ENCODE results near the gene FREY1. TPM values are rescaled to one million over a fixed set of nuclear protein-coding genes. Genes with fewer than 3 reads are reported as not detected.

Gene FREY1
- total RNA-seq, 2 experiments from 2014 or later = 1.0 to 1.5 TPM

- Mint-ChIP-seq H3K36me3 (ENCODE audit: low read depth) (peaks cover 4% of the 10 kb centered on the region), H3K4me1 (peaks cover 8% of the 10 kb centered on the region), H3K27me3 (peaks cover 3% of the 10 kb centered on the region), H3K9me3 (ENCODE audit: low read depth) (no peaks in the 10 kb centered on the region), H3K27ac (no peak overlapping the region), H3K4me3 (no peak overlapping the region)
- DNase-seq (no peak), ATAC-seq (no peak)
- intact Hi-C loops (cut with DNase I, micrococcal nuclease) = no loop called here
- ChIA-PET POLR2A (no interaction called here), CTCF (interaction anchor here (0.6 to 1.1 kb wide), 2 partner anchors 68 to 149 kb away, joined by 3 read pairs; no protein-coding TSS in a partner anchor)
Observed at GRCh38 chr11:45887587-45887986, 19.5 kb downstream of the FREY1 start.

- Mint-ChIP-seq H3K9me3 (ENCODE audit: low read depth) (no peaks in the 10 kb centered on the region), H3K27me3 (peaks cover 3% of the 10 kb centered on the region), H3K36me3 (ENCODE audit: low read depth) (peaks cover 8% of the 10 kb centered on the region), H3K27ac (no peak overlapping the region), H3K4me1 (peaks cover 8% of the 10 kb centered on the region), H3K4me3 (no peak overlapping the region)
- CTCF ChIA-PET = interaction anchor here (0.6 to 1.1 kb wide), 2 partner anchors 15 to 69 kb away, joined by 3 read pairs; no protein-coding TSS in a partner anchor
- POLR2A ChIA-PET = no interaction called here
- intact Hi-C loops (cut with DNase I, micrococcal nuclease) = no loop called here
- no peak for ATAC-seq
- no peak for DNase-seq
Observed at GRCh38 chr11:45886816-45887520, 20.1 kb downstream of the FREY1 start.

GRCh38 chr11:45885921-45886721 lies 20.9 kb downstream of the FREY1 start:
- H3K9me3 Mint-ChIP-seq (ENCODE audit: low read depth) = no peaks in the 10 kb centered on the region
- H3K4me1 Mint-ChIP-seq = peaks cover 8% of the 10 kb centered on the region
- peaks cover 3% of the 10 kb centered on the region for H3K27me3 Mint-ChIP-seq
- H3K27ac Mint-ChIP-seq = no peak overlapping the region
- POLR2A ChIA-PET = no interaction called here
- H3K4me3 Mint-ChIP-seq = no peak overlapping the region
- intact Hi-C loops (cut with DNase I, micrococcal nuclease) = loop anchor here in 1 of 2 experiments (1.0 kb wide), 4 partner anchors 13 to 81 kb away; partner anchors contain the start of genes CRY2 and SLC35C1
- H3K36me3 Mint-ChIP-seq (ENCODE audit: low read depth) = peaks cover 8% of the 10 kb centered on the region
- CTCF ChIA-PET = interaction anchor here (0.6 to 1.1 kb wide), 2 partner anchors 14 to 70 kb away, joined by 3 read pairs; no protein-coding TSS in a partner anchor
- DNase-seq (no peak), ATAC-seq (no peak)

GRCh38 chr11:45885274-45885920 lies 21.7 kb downstream of the FREY1 start, which contains the start of gene MAPK8IP1:
TSS of gene MAPK8IP1 (plus strand) at chr11:45885651. CDS start at chr11:45885821, 170 bp downstream.
- H3K36me3 Mint-ChIP-seq (ENCODE audit: low read depth) = peaks cover 14% of the 10 kb centered on the region
- DNase-seq (peak; percentile 68), ATAC-seq (peak; percentile 89)
- peaks cover 8% of the 10 kb centered on the region for H3K4me1 Mint-ChIP-seq
- no peaks in the 10 kb centered on the region for H3K9me3 Mint-ChIP-seq (ENCODE audit: low read depth)
- intact Hi-C loops (cut with DNase I, micrococcal nuclease) = loop anchor here in 1 of 2 experiments (1.0 kb wide), 4 partner anchors 14 to 80 kb away; partner anchors contain the start of genes CRY2 and SLC35C1
- ChIA-PET CTCF (no interaction called here), POLR2A (no interaction called here)
- peak within 1 kb of the TSS; percentile 66 for H3K4me3 Mint-ChIP-seq
- peaks cover 3% of the 10 kb centered on the region for H3K27me3 Mint-ChIP-seq
- H3K27ac Mint-ChIP-seq = no peak within 1 kb of the TSS

GRCh38 chr11:45884596-45885185 lies 22.4 kb downstream of the FREY1 start:
- Mint-ChIP-seq H3K9me3 (ENCODE audit: low read depth) (no peaks in the 10 kb centered on the region), H3K4me3 (peak overlapping the region; percentile 66), H3K27ac (no peak overlapping the region), H3K36me3 (ENCODE audit: low read depth) (peaks cover 20% of the 10 kb centered on the region), H3K4me1 (peaks cover 8% of the 10 kb centered on the region), H3K27me3 (peaks cover 3% of the 10 kb centered on the region)
- DNase-seq (no peak), ATAC-seq (no peak)
- POLR2A ChIA-PET = no interaction called here
- intact Hi-C loops (cut with DNase I, micrococcal nuclease) = loop anchor here in 1 of 2 experiments (1.0 kb wide), 4 partner anchors 15 to 79 kb away; partner anchors contain the start of genes CRY2 and SLC35C1
- CTCF ChIA-PET = no interaction called here

GRCh38 chr11:45881708-45882368 lies 25.2 kb downstream of the FREY1 start:
- peaks cover 28% of the 10 kb centered on the region for H3K36me3 Mint-ChIP-seq (ENCODE audit: low read depth)
- intact Hi-C loops (cut with DNase I, micrococcal nuclease) = no loop called here
- peaks cover 8% of the 10 kb centered on the region for H3K4me1 Mint-ChIP-seq
- H3K27ac Mint-ChIP-seq = no peak overlapping the region
- DNase-seq (no peak), ATAC-seq (no peak)
- CTCF ChIA-PET = no interaction called here
- H3K9me3 Mint-ChIP-seq (ENCODE audit: low read depth) = no peaks in the 10 kb centered on the region
- H3K27me3 Mint-ChIP-seq = peaks cover 3% of the 10 kb centered on the region
- no peak overlapping the region for H3K4me3 Mint-ChIP-seq
- POLR2A ChIA-PET = no interaction called here

- Mint-ChIP-seq H3K27ac (no peak overlapping the region), H3K9me3 (ENCODE audit: low read depth) (no peaks in the 10 kb centered on the region), H3K4me1 (peaks cover 8% of the 10 kb centered on the region), H3K36me3 (ENCODE audit: low read depth) (peaks cover 32% of the 10 kb centered on the region), H3K27me3 (peaks cover 3% of the 10 kb centered on the region), H3K4me3 (no peak overlapping the region)
- CTCF ChIA-PET = interaction anchor here (0.6 kb wide), 1 partner anchor 12 kb away, joined by 4 read pairs; no protein-coding TSS in a partner anchor
- DNase-seq (no peak), ATAC-seq (no peak)
- intact Hi-C loops (cut with DNase I, micrococcal nuclease) = no loop called here
- POLR2A ChIA-PET = no interaction called here
Observed at GRCh38 chr11:45880772-45881570, 26.1 kb downstream of the FREY1 start.

- H3K9me3 Mint-ChIP-seq (ENCODE audit: low read depth) = no peaks in the 10 kb centered on the region
- peaks cover 36% of the 10 kb centered on the region for H3K36me3 Mint-ChIP-seq (ENCODE audit: low read depth)
- DNase-seq (no peak), ATAC-seq (no peak)
- peaks cover 3% of the 10 kb centered on the region for H3K27me3 Mint-ChIP-seq
- POLR2A ChIA-PET = no interaction called here
- intact Hi-C loops (cut with DNase I, micrococcal nuclease) = loop anchor here (10.0 kb wide), 2 partner anchors 125 to 435 kb away; no protein-coding TSS in a partner anchor
- H3K4me3 Mint-ChIP-seq = no peak overlapping the region
- no peak overlapping the region for H3K27ac Mint-ChIP-seq
- peaks cover 5% of the 10 kb centered on the region for H3K4me1 Mint-ChIP-seq
- CTCF ChIA-PET = no interaction called here
Observed at GRCh38 chr11:45879803-45880686, 27.0 kb downstream of the FREY1 start.

GRCh38 chr11:45877845-45878244 lies 29.2 kb downstream of the FREY1 start:
- H3K4me1 Mint-ChIP-seq = no peaks in the 10 kb centered on the region
- H3K36me3 Mint-ChIP-seq (ENCODE audit: low read depth) = peaks cover 37% of the 10 kb centered on the region
- H3K27ac Mint-ChIP-seq = no peak overlapping the region
- H3K27me3 Mint-ChIP-seq = no peaks in the 10 kb centered on the region
- ATAC-seq = no peak
- no peak overlapping the region for H3K4me3 Mint-ChIP-seq
- H3K9me3 Mint-ChIP-seq (ENCODE audit: low read depth) = no peaks in the 10 kb centered on the region
- CTCF ChIA-PET = interaction anchor here (0.7 kb wide), 1 partner anchor 47 kb away, joined by 3 read pairs; no protein-coding TSS in a partner anchor
- no peak for DNase-seq
- POLR2A ChIA-PET = no interaction called here
- intact Hi-C loops (cut with DNase I, micrococcal nuclease) = loop anchor here (10.0 kb wide), 2 partner anchors 127 to 437 kb away; no protein-coding TSS in a partner anchor
